SKM-1 treated with dmso at 0.1 percent for 144 hours (cell line): ENCODE data around the gene CDH4.

ENCODE experiments used
- DNase-seq: peaks from one replicate; lab custom pipeline; 2025; ENCODE audit not compliant: unreplicated experiment; lab: John Stamatoyannopoulos, UW

CDH4 gene

GRCh38 chr20:61698598-61699494 is 446.8 kb downstream of the CDH4 start:
- no peak for DNase-seq

- DNase-seq, result no peak
These were observed 447.7 kb downstream of the CDH4 start for GRCh38 chr20:61699495-61700374.

GRCh38 chr20:61700595-61701140 is 448.6 kb downstream of the CDH4 start:
- no peak for DNase-seq

GRCh38 chr20:61701401-61701800 is 449.3 kb downstream of the CDH4 start:
- DNase-seq, result no peak

- DNase-seq, result no peak
These were observed 449.7 kb downstream of the CDH4 start for GRCh38 chr20:61701802-61702201.

GRCh38 chr20:61702246-61702645 is 450.2 kb downstream of the CDH4 start:
- no peak for DNase-seq

- DNase-seq, result no peak
These were observed 452.6 kb downstream of the CDH4 start for GRCh38 chr20:61704661-61705060.

GRCh38 chr20:61705386-61706258 is 453.6 kb downstream of the CDH4 start:
- no peak for DNase-seq

- no peak for DNase-seq
These were observed 454.3 kb downstream of the CDH4 start for GRCh38 chr20:61706259-61706961.

- DNase-seq, result no peak
These were observed 456.8 kb downstream of the CDH4 start for GRCh38 chr20:61708891-61709290.

- no peak for DNase-seq
These were observed 458.0 kb downstream of the CDH4 start for GRCh38 chr20:61710108-61710507.

- DNase-seq, result no peak
These were observed 460.6 kb downstream of the CDH4 start for GRCh38 chr20:61712688-61713087.

GRCh38 chr20:61718361-61719005 is 466.4 kb downstream of the CDH4 start:
- no peak for DNase-seq

- DNase-seq, result no peak
These were observed 467.8 kb downstream of the CDH4 start for GRCh38 chr20:61719691-61720347.

GRCh38 chr20:61720348-61720696 is 468.3 kb downstream of the CDH4 start:
- no peak for DNase-seq

GRCh38 chr20:61722146-61722678 is 470.2 kb downstream of the CDH4 start:
- DNase-seq, result no peak

- DNase-seq, result no peak
These were observed 471.6 kb downstream of the CDH4 start for GRCh38 chr20:61723529-61724257.

GRCh38 chr20:61724376-61724775 is 472.3 kb downstream of the CDH4 start:
- no peak for DNase-seq
